ENCODE measurements around the gene RNASE7. TPM values are rescaled to one million over a fixed set of nuclear protein-coding genes. Genes with fewer than 3 reads are reported as not detected.
A peak's percentile ranks its signal among the peaks of the same experiment; 100 is the strongest.

The RNASE7 gene
- polyA plus RNA-seq, 1 donor = 0.14 TPM

DNA sequence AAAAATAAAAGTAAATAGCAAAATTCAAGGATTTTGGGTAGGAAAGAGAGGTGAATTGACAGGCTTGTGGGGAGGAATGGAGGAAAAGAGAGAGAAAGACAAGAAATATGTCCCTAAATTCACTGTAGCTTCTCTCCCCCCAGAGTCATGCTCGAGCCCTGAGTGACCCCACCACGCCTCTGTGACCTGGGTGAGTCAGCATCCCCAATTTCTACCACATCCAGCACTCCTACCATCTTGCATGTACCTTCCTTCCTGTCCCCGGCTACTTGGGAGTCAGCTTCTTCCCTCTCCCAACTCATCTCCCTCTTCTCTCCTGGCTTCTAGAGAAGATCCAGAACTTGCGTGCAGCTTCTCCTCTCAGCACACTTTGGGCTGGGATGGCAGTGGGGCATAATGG lies 46.5 kb downstream of the RNASE7 start:
- DNase-seq = no peak

GRCh38 chr14:21089271-21089670 lies 47.1 kb downstream of the RNASE7 start:
- DNase-seq = no peak

DNA sequence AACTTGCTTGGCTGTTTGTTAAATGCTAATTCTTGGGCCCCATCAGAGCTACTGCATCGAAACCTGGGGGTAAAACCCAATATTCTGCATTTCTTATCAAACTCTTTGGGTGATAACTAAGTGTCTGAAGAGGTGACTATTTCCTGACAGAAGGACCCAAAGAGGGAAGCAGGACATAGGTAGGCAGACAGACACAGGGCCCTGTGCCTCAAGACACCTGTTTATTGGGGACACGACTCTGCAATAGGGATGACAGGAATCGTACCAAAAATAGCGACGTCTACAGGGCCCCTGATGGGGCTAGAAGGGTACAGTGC lies 47.7 kb downstream of the RNASE7 start:
- DNase-seq = no peak

DNA sequence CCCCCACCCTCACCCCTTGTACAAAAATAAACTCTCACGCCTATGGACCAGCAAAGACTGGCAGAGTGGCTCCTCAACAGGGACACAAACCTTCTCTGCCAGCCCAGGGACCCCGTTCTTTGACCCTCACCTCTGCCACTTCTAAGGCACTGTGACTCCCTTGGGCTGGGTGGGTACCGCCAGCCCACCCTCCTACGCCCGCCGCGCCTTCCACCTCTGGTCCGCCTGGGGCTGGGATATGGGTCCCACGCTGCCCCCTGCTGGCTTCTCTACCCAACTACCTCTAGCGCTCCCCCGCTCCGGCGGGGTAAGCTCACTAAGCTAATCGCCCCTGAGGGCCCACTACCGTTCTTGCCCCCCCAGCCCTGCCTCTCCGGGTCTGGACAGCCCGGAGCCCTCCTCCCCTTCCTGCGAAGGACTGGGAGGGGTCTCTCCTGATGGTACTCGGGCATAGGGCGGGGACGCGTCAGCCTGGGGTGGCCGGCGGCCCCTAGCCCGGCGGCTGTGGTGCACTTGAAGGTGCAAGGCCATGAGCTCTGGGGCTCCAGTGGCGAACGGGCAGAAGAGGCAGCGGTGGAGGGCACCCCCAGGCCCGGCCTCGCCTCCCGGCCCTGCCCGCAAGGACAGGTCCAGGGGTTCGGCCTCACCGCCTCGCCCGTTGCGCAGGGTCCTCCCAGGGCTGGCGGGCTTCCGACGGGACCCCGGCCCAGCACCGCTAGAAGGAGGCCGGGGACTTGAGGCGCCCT lies 48.2 kb downstream of the RNASE7 start:
- DNase-seq = no peak

GRCh38 chr14:21090940-21091663 lies 48.9 kb downstream of the RNASE7 start:
- no peak for DNase-seq

GRCh38 chr14:21091821-21092272 lies 49.7 kb downstream of the RNASE7 start:
- DNase-seq = no peak

GRCh38 chr14:21092273-21093011 lies 50.3 kb downstream of the RNASE7 start:
- peak; percentile 79 for DNase-seq

DNA sequence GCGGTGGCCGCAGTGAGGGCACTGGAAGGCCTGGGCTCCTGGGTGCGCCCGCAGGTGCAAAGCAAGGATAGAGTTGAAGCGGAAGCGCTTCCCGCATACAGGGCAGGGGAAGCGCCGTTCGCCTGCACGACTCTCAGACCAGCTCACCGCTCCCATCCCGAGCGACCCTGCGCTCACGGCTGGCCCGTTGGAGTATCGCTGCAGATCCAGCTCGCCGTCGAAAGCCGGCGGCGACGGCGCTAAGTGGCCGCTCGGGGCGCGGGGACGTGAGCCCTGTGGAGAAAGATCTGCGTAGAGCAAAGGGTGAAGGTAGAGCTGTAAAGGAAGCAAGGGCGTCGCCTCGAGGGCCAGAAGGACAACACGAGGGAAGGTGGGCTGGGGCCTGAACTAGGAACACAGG lies 50.9 kb downstream of the RNASE7 start:
- no peak for DNase-seq

Other genes starting within 250 kb of the RNASE7 start
- gene RNASE1, start 239.5 kb upstream of the RNASE7 start, polyA plus RNA-seq (ENCODE audit: insufficient read length) = 192 TPM
- gene RNASE3, start 151.0 kb upstream of the RNASE7 start, polyA plus RNA-seq (ENCODE audit: insufficient read length) = 0.27 TPM
- 0.35 TPM for gene RNASE2, start 86.9 kb upstream of the RNASE7 start, polyA plus RNA-seq (ENCODE audit: insufficient read length)
- gene METTL17, start 52.4 kb upstream of the RNASE7 start, polyA plus RNA-seq (ENCODE audit: insufficient read length) = 47.7 TPM
- gene SLC39A2, start 43.1 kb upstream of the RNASE7 start, polyA plus RNA-seq (ENCODE audit: insufficient read length) = not detected
- 184 TPM for gene NDRG2, start 17.3 kb upstream of the RNASE7 start, polyA plus RNA-seq (ENCODE audit: insufficient read length)
- 0.72 TPM for gene TPPP2, start 12.1 kb upstream of the RNASE7 start, polyA plus RNA-seq (ENCODE audit: insufficient read length)
- gene RNASE13, start 7.6 kb upstream of the RNASE7 start, polyA plus RNA-seq (ENCODE audit: insufficient read length) = 0.21 TPM
- not detected for gene RNASE8, start 15.5 kb downstream of the RNASE7 start, polyA plus RNA-seq (ENCODE audit: insufficient read length)
- 65.6 TPM for gene ARHGEF40, start 27.9 kb downstream of the RNASE7 start, polyA plus RNA-seq (ENCODE audit: insufficient read length)
- 18.4 TPM for gene ZNF219, start 56.3 kb downstream of the RNASE7 start, polyA plus RNA-seq (ENCODE audit: insufficient read length)
- 0.62 TPM for gene TMEM253, start 58.7 kb downstream of the RNASE7 start, polyA plus RNA-seq (ENCODE audit: insufficient read length)
- gene OR5AU1, start 113.7 kb downstream of the RNASE7 start, polyA plus RNA-seq (ENCODE audit: insufficient read length) = 0.03 TPM
- 398 TPM for gene HNRNPC, start 227.1 kb downstream of the RNASE7 start, polyA plus RNA-seq (ENCODE audit: insufficient read length)
- 1.2 TPM for gene RPGRIP1, start 237.7 kb downstream of the RNASE7 start, polyA plus RNA-seq (ENCODE audit: insufficient read length)

Measured in hindlimb muscle (tissue), 1 donor.